Muscle layer of colon (tissue), 2 donors: Measurements from ENCODE around the gene SEMA4G.

Source experiments
- H3K27ac ChIP-seq: one replicate; pipeline ENCODE4 v1.7.0; 2013; ENCODE audit warnings: low read depth, mild to moderate bottlenecking, low read length, moderate library complexity
- H3K27me3 ChIP-seq, 2 donors: one replicate each; pipeline ENCODE4 v1.7.0; 2013; ENCODE audit warnings: low read length in 2 of 2, mild to moderate bottlenecking in 2 of 2; ENCODE audit not compliant: insufficient read depth in 2 of 2, control insufficient read depth in 1 of 2
- H3K36me3 ChIP-seq: one replicate; pipeline ENCODE4 v1.7.0; 2013; ENCODE audit warnings: mild to moderate bottlenecking, low read length; ENCODE audit not compliant: insufficient read depth
- H3K4me1 ChIP-seq: one replicate; pipeline ENCODE4 v1.7.0; 2013; ENCODE audit warnings: mild to moderate bottlenecking, low read length; ENCODE audit not compliant: insufficient read depth
- H3K4me3 ChIP-seq, 2 donors: one replicate each; pipeline ENCODE4 v1.7.0; 2013; ENCODE audit warnings: low read length in 2 of 2, low read depth in 1 of 2, mild to moderate bottlenecking in 1 of 2, moderate library complexity in 1 of 2
- H3K9ac ChIP-seq: one replicate; pipeline ENCODE4 v1.7.0; 2013; ENCODE audit warnings: low read length
- H3K9me3 ChIP-seq: one replicate; pipeline ENCODE4 v1.7.0; 2013; ENCODE audit warnings: mild to moderate bottlenecking, low read length
- donor health status: abdominal sarcoma.
- donor health status: Adenocarcinoma of cecum.

The SEMA4G gene

DNA sequence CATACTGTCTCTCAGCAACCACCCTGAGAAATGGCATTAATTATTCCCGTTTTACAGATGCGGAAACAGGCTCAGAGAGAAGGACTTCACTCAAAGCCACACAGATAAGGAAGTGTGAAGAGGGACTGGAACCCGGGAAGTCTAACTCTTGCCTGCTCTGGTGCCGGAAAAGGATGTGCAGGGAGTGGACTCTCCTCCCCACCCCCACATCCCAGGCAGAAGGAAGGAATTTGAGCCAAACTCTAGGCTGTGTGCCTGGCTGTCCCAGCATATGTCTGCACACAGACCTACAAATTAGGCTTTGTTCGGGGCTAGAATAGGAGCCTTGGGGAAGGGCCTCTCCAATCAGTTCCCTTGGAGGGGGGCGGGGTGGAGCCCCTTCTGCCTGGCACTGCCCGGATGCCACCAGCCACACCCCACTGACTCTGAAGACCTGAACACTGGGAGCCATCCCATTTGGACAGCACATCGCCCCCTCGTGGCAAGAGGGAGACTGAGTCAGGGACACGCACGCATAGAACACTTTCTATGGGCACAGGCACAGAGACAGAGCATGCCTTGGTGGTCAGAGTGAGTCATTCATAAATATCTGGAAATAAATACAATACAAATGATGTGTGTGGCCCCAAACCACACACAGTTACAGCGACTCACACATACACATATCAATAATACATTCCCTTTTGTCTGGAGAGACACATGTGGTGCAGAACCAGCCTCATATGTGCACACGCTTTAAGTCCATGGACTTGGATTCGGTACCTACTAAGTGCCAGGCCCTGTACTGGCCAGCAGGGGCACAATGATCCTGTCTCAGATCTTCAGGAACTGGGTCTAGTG lies 43.4 kb downstream of the SEMA4G start:
- no peaks in the 10 kb centered on the region for H3K36me3 ChIP-seq
- H3K9me3 ChIP-seq, result no peaks in the 10 kb centered on the region
- no peak overlapping the region for H3K4me3 ChIP-seq
- peaks cover 27% of the 10 kb centered on the region for H3K4me1 ChIP-seq
- no peak overlapping the region for H3K9ac ChIP-seq
- peaks cover 0 to 12% of the 10 kb centered on the region in 2 donors for H3K27me3 ChIP-seq
- peak overlapping the region; percentile 31 for H3K27ac ChIP-seq

DNA sequence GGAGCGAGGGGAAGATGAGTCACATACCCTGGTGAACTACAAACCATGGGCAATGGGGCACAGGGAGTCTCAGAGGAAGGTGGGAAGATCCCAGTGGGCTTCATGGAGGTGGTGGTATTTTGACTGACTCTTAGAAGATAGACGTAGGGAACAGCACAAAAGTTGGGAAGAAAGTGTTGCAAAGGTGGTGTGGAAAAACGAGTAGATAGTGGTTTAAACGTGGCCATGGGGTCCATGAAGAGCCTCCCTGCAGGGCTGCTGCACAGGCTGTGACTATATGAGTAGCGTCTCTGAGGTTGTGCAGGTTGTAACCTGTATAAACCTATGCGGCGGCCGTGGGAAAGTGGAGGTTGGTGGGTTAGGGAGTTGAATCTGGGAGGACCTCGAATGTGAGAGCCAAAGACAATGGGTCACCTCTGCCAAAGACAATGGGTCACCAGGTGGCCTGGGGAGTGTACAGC lies 44.1 kb downstream of the SEMA4G start:
- Histone ChIP-seq H3K4me1 (peaks cover 20% of the 10 kb centered on the region), H3K27ac (peak overlapping the region; percentile 27)

DNA sequence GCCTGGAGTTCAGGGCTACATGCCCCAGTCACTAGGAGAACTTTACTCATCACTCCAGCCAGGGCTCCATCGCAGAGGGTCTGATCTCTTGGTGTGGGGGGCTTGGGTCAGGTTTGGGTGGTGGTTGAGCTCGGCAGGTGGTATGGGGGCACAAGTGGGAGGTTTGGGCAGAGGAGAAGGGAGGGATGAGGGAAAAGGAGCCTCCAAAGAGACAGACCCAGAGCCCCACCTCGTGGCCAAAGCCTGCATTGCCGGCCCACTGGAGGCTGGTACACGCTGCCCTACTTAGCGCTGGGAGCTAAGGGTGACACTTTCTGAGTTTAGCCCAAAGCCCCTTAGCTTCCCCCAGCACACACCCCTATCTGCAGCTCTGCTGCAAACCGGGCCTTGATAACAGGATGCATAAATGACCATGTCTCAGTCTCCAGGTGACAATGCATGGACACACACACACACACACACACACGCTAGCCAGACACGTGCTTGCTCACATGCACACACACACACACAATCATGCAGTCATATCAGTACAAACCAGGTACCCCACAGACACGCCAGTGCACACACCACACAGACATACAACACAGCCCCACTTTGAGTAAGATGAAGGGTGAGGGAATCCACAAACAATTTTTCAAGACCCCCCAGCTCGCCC lies 45.1 kb downstream of the SEMA4G start:
- Histone ChIP-seq H3K27me3 (peaks cover 0 to 21% of the 10 kb centered on the region in 2 donors), H3K27ac (no peak overlapping the region), H3K4me1 (peaks cover 19% of the 10 kb centered on the region), H3K4me3 (no peak overlapping the region), H3K36me3 (no peaks in the 10 kb centered on the region), H3K9me3 (no peaks in the 10 kb centered on the region), H3K9ac (no peak overlapping the region)

More for the DNA sequence above, 44.1 kb downstream of the SEMA4G start:
- Histone ChIP-seq H3K9me3 (no peaks in the 10 kb centered on the region), H3K36me3 (no peaks in the 10 kb centered on the region), H3K4me3 (no peak overlapping the region), H3K27me3 (peaks cover 0 to 13% of the 10 kb centered on the region in 2 donors), H3K9ac (no peak overlapping the region)

DNA sequence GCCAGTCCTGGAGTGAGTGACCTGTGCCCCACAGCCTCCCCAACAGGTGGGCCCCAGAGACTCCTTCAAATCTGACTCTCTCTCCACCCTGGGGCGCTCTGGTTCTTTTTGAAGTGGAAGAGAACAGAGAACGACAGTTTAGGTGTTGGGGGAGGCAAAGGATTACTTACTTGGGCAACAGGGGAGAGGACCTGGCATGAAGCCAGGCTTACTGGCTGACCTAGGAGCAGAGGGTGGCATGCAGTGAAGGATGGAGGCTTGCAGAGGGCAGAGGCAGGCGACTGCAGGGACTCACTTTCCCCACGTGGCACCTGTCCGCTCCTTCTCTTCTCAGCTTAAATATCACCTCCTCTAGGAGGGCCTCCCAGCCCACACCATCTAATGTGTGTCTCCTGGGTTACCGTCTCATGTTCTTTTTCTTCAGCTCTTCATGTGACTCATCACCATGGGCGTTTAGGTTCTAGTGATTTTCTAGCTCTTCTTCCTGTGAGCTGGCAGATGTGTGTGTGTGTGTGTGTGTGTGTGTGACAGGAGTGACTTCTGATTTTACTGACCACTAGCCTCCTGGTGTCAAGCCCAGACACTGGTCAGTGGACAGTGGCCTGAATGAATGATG lies 45.8 kb downstream of the SEMA4G start:
- Histone ChIP-seq H3K4me1 (peaks cover 19% of the 10 kb centered on the region), H3K27ac (no peak overlapping the region), H3K9me3 (no peaks in the 10 kb centered on the region), H3K36me3 (no peaks in the 10 kb centered on the region), H3K4me3 (no peak overlapping the region), H3K27me3 (peaks cover 0 to 21% of the 10 kb centered on the region in 2 donors), H3K9ac (no peak overlapping the region)

DNA sequence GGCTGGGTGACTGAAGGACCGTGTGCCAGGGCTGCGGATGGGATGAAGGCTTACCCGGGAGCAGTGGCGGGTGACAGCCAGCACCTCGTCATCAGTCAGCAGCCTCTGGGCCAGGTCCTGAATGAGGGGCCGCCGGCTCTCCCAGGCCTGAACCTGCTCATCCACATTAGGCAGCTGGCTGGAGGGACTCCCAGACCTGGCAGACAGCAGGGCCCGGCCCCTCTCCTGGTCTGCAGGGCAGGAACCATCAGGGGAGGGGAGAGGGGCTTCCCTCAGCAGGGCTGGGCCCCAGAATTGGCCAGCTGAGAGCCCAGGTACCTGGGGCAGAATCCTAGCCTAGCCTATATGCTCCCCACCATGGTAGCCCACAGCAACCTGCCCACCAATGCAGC lies 46.3 kb downstream of the SEMA4G start:
- H3K4me3 ChIP-seq, result no peak overlapping the region
- H3K36me3 ChIP-seq, result no peaks in the 10 kb centered on the region
- H3K27ac ChIP-seq, result no peak overlapping the region
- H3K9me3 ChIP-seq, result no peaks in the 10 kb centered on the region
- no peak overlapping the region for H3K9ac ChIP-seq
- H3K4me1 ChIP-seq, result peaks cover 19% of the 10 kb centered on the region
- H3K27me3 ChIP-seq, result peaks cover 0 to 21% of the 10 kb centered on the region in 2 donors

DNA sequence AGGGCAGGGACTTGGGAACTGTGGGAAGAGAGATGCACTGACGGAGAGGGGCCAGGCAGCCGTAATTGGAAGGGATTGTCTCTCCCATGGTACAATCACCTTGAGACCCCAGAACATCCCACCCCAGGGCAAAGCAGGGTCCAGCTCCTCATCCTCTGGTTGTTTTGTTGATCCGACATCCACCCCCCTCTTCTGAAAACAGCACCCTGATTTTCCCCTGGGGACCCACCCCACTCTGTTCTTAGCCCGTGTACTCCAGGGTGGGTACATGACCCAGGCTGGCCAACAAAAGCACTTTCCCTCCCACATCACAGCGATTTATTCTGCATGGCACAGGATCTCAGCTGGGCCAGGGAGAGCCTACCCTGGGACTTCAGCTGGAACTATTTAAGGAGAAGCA lies 47.5 kb downstream of the SEMA4G start:
- Histone ChIP-seq H3K27ac (no peak overlapping the region), H3K9ac (no peak overlapping the region), H3K27me3 (peaks cover 0 to 25% of the 10 kb centered on the region in 2 donors), H3K4me3 (no peak overlapping the region), H3K4me1 (peaks cover 19% of the 10 kb centered on the region), H3K9me3 (no peaks in the 10 kb centered on the region), H3K36me3 (no peaks in the 10 kb centered on the region)

DNA sequence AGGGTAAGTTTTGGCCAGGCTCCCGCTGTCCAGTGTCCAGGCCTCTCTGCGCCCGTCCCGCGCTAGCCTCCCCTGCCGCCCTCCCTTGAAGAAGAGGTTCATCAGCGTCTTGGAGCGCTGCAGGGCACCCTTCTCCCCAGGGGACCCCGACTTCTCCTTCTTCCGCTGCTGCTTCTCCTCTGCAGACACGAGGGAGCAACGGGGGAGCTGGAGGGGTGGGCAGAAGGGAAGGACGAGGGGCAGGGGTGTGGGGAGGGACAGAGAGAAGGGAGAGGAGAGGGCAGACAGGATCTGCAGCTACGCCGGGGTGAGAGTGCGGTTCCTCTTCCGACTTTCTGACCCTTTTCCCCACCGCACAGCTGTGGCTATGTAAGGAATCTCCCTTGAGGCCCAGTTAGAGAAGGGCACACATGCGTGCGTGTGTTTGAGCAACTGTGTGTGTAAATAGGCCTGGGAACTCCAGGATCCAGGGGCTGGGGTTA lies 48.9 kb downstream of the SEMA4G start:
- H3K4me1 ChIP-seq, result peaks cover 8% of the 10 kb centered on the region
- no peak overlapping the region for H3K4me3 ChIP-seq
- H3K9ac ChIP-seq, result no peak overlapping the region
- no peaks in the 10 kb centered on the region for H3K9me3 ChIP-seq
- H3K36me3 ChIP-seq, result no peaks in the 10 kb centered on the region
- no peak overlapping the region for H3K27ac ChIP-seq
- H3K27me3 ChIP-seq, result peaks cover 0 to 26% of the 10 kb centered on the region in 2 donors

DNA sequence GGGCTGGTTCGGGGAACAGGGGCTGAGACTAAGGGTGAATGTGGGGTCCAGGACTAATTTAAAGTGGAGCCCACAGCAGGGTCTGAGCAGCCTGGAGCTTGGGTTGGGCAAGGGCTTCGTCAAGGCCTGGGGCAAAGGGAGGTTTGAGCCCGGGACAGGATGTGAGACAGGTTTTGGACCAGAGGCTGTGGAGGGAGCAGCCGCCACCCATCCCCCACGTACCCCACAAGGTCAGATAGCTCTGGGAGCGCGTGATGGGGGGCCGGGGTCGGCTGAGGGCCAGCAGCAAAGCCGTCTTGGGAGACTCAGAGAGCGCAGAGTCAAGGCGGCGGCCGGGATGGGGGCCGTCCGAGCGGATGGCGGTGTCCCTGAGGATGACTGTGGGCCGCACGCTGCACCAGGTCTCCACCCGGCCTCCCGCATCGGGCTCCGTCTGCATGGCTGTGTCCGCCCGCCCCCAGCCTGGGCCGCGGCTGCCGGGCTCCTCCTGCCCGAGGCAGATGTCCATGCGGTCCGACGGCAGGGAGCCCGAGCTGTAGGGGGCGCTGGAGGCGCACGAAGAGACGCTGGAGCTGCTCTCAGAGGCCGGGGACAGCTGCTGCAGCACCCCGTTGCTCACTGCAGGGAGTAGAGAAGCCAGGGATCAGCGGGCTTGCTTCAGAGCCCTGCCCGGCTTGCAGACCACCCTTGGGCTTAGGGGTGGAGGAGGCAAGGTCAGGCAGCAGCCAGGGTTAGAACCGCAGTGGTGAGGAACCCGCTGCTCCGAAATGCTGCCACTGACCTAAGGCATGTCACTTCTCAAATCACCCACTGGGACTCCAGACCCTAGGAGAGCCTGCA lies 49.5 kb downstream of the SEMA4G start:
- Histone ChIP-seq H3K4me1 (peaks cover 4% of the 10 kb centered on the region), H3K9ac (no peak overlapping the region), H3K27me3 (peaks cover 0 to 26% of the 10 kb centered on the region in 2 donors), H3K4me3 (no peak overlapping the region), H3K27ac (no peak overlapping the region), H3K36me3 (no peaks in the 10 kb centered on the region), H3K9me3 (no peaks in the 10 kb centered on the region)
